Erythroblast (primary cell): ENCODE results near the gene SMOC2.

ENCODE experiments used
- GATA1 ChIP-seq: IDR thresholded peaks from 2 replicates; pipeline ENCODE4 v1.6.1; 2011; ENCODE audit warnings: low read depth, mild to moderate bottlenecking, control low read depth, low read length, moderate library complexity
- POLR2A ChIP-seq: IDR thresholded peaks from 2 replicates; pipeline ENCODE4 v1.6.1; 2011; ENCODE audit warnings: mild to moderate bottlenecking, low read length

GRCh38 chr6:168602576-168602975, 161.6 kb downstream of the SMOC2 start:
- TF ChIP-seq POLR2A: no peak
- no peak for TF ChIP-seq GATA1
